C4-2B (cell line): Measurements from ENCODE around the gene GLCCI1.
"Not testable (repeated sequence)": the region's sequence is repeated elsewhere in the genome, so short reads cannot be mapped to it uniquely, and the experiment has no call there.

Experiments
- H3K27ac ChIP-seq: fragments of 450-650 bp; 2 replicates; pipeline ENCODE4 v1.5.1; 2017
- ZFX ChIP-seq: fragments of 450-650 bp; IDR thresholded peaks from 2 replicates; pipeline ENCODE4 v1.6.1; 2017
- TF ChIP-seq, protein P1 (sequence below): fragments of 450-650 bp; conservative IDR thresholded peaks from 2 replicates; pipeline ENCODE4 v1.5.1; 2017; ENCODE audit warnings: mild to moderate bottlenecking

The GLCCI1 gene

DNA sequence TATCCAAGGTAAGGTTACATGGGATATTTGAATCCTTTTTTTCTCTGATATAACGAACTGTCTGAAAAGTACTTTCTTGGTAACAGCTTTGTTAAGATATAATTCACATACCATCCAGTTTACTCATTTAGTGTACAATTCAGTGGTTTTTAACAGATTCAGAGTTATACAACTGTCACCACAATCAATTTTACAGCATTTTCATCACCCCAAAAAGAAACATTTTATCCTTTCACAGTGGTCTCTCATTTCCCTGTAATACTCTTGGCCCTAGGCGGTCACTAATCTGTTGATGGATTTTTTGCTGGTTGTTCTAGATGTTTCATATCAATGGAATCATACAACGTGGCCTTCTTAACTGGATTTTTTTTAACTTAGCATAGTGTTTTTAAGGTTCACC is 91.6 kb downstream of the GLCCI1 start:
- TF ChIP-seq, protein P1, sequence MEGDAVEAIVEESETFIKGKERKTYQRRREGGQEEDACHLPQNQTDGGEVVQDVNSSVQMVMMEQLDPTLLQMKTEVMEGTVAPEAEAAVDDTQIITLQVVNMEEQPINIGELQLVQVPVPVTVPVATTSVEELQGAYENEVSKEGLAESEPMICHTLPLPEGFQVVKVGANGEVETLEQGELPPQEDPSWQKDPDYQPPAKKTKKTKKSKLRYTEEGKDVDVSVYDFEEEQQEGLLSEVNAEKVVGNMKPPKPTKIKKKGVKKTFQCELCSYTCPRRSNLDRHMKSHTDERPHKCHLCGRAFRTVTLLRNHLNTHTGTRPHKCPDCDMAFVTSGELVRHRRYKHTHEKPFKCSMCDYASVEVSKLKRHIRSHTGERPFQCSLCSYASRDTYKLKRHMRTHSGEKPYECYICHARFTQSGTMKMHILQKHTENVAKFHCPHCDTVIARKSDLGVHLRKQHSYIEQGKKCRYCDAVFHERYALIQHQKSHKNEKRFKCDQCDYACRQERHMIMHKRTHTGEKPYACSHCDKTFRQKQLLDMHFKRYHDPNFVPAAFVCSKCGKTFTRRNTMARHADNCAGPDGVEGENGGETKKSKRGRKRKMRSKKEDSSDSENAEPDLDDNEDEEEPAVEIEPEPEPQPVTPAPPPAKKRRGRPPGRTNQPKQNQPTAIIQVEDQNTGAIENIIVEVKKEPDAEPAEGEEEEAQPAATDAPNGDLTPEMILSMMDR: no peak
- TF ChIP-seq ZFX: no peak
- no peak overlapping the region for H3K27ac ChIP-seq

DNA sequence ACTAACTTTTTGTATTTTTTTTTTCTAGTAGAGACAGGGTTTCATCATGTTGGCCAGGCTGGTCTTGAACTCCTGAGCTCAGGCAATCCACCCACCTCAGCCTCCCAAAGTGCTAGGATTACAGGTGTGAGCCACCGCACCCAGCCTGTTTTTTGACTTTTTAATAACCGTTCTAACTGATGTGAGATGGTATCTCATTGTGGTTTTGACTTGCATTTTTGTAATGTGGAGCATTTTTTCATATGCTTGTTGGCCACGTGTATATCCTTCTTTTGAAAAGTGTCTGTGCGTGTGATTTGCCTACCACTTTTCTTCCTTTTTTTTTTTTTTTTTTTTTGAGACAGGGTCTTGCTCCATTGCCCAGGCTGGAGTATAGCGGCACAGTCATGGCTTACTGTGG is 94.7 kb downstream of the GLCCI1 start:
- not testable (repeated sequence) for H3K27ac ChIP-seq

DNA sequence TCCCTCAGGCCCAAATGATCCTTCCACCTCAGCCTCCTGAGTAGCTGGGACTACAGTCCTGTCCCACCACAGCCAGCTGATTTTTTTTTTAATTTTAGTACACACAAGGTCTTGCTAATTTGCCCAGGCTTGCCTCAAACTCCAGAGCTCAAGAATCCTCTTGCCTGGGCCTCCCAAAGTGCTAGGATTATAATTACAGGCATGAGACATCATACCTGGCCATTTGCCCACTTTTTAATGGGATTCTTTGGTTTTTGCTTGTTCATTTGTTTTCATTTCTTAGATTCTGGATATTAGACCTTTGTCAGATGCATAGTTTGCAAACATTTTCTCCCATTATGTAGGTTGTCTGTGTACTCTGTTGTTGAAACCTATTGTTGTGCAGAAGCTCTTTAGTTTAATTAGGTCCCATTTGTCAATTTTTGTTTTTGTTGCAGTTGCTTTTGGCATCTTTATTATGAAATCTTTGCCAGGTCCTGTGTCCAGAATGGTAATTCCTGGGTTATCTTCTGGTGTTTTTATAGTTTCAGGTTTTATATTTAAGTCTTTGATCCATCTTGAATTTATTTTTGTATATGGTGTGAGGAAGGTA is 95.2 kb downstream of the GLCCI1 start:
- TF ChIP-seq, protein P1: no peak
- TF ChIP-seq ZFX: no peak
- H3K27ac ChIP-seq: no peak overlapping the region

DNA sequence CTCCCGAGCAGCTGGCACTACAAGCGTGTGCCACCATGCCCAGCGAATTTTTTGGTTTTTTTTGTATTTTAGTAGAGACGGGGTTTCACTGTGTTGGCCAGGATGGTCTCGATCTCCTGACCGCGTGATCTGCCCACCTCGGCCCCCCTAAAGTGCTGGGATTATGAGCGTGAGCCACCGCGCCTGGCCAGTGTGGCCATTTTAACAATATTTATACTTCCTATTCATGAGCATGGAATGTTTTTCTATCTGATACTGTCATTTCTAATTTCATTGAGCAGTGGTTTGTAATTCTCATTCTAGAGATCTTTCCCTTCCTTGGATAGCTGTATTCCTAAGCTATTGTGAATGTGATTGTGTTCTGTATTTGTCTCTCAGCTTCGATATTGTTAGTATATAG is 96.2 kb downstream of the GLCCI1 start:
- H3K27ac ChIP-seq: no peak overlapping the region
- no peak for TF ChIP-seq ZFX
- TF ChIP-seq, protein P1: no peak

DNA sequence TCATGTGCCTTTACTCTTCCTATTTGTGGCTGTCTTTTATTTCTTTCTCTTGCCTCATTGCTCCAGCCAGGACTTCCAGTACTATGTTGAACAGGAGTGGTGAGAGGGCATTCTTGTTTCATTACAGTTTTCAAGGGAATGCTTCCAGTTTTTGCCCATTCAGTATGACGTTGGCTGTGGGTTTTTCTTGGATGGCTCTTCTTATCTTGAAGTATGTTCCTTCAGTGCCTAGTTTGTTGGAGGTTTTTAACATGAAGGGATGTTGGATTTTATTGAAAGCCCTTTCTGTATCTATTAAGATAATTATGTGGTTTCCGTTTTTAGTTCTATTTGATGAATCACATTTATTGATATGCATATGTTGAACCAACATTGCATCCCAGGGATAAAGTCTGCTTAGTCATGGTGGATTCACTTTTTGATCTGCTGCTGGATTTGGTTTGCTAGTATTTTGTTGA is 96.8 kb downstream of the GLCCI1 start:
- TF ChIP-seq, protein P1: no peak
- TF ChIP-seq ZFX: no peak
- H3K27ac ChIP-seq: no peak overlapping the region

DNA sequence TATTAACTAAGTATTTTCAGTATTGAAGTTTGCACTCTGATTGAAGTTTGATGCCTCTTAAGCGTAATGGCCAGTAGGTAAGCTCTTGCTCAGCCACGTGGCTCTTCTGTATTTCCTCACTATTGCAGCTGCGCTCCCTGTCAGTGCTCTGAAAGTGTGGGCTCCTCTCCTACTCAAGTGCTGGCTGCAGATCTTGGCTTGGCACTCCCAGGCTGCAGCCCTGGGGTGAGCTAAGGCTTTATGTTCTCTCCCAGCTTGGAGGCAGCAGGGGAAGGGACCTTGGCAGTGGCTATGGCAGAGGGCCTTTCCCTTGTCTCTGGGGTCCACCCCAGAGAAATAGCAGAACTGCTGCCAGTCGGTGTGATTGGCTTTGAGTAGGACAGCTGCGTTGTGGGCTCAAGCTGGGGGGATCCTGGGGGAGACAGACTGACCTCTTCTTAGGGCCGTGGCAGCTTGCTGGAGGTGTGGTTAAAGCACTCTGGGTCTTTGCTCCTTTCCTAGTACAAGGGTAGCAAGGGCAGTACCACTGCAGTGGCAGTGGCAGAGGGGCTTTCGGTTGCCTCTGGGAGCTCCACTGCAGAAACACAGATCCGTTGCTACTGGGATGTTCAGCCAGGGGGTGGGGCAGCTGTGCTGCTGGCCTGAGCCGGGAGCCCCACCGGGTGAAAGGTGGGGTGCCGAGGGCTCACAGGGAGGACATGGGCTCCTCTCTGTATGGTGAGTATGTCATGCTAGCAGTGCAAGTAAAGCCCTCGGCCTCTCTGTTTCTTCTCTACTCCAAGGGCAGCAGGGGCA is 100.5 kb downstream of the GLCCI1 start:
- TF ChIP-seq ZFX: no peak
- TF ChIP-seq, protein P1: no peak
- H3K27ac ChIP-seq: no peak overlapping the region

DNA sequence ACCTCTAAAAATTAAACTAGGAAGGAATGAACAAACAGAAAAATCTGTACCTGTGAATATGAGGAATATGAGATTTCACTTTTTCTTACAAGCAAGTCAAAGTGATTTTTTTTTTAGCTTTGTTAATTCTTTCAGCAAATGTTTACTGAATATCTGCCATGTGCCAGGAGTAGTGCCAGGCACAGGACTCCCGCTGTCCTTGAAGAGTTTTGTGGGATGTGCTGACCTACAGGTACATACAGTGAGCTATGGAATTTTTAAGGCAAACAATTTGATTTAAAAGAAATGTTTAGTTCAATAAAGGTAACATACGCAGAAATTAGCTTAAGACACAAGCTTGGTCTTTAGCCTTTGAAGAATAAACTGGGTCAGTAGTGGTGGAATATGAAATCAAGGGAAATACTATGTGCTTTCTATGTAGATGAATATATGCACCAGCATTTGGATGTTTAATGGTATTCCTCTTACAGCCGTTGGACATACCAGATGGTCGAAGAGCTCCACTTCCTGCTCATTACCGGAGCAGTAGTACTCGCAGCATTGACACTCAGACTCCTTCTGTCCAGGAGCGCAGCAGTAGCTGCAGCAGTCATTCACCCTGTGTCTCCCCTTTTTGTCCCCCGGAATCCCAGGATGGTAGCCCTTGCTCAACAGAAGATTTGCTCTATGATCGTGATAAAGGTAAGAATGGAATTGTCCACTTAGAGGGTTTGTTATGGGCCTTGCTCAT is 102.0 kb downstream of the GLCCI1 start:
- no peak overlapping the region for H3K27ac ChIP-seq
- no peak for TF ChIP-seq ZFX
- TF ChIP-seq, protein P1: no peak
